CD4-positive, alpha-beta T cell treated with Interleukin-21 for 1 hour (primary cell): ENCODE data around the gene USP21.
"Not testable (repeated sequence)": the region's sequence is repeated elsewhere in the genome, so short reads cannot be mapped to it uniquely, and the experiment has no call there.

Experiments used
- DNase-seq: peaks from one replicate; pipeline ENCODE4 v3.0.0-alpha.2; 2020

Gene USP21

GRCh38 chr1:161159087-161159912 lies at the start of gene USP21:
TSS of gene USP21 (plus strand) at chr1:161159500. CDS start at chr1:161160641, 1,141 bp downstream.
- peak; percentile 94 for DNase-seq

DNA sequence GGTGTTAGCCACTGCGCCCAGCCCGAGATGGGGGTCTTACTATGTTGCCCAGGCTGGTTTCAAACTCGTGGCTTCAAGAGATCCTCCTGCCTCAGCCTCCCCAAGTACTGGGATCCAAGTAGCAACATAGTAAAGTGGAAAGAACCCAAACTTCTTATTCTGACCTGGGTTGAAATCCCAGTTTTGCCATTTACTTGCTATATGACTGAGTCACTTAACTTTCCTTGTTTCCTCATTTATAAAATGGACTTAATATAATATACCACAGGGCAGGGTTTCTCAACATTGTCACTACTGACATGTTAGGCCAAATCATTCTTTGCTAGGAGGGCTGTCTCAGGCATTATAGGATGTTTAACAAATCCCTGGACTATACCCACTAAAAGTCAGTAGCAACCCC lies 48.2 kb upstream of the USP21 start:
- DNase-seq = no peak

GRCh38 chr1:161111527-161111926 lies 47.8 kb upstream of the USP21 start:
- no peak for DNase-seq

- DNase-seq = no peak
Observed at GRCh38 chr1:161113915-161114314, 45.4 kb upstream of the USP21 start.

- DNase-seq = no peak
Observed at GRCh38 chr1:161114556-161114955, 44.7 kb upstream of the USP21 start.

GRCh38 chr1:161115132-161115711 lies 44.1 kb upstream of the USP21 start:
- no peak for DNase-seq

- not testable (repeated sequence) for DNase-seq
Observed at GRCh38 chr1:161115961-161116360, 43.3 kb upstream of the USP21 start.

GRCh38 chr1:161117759-161118581 lies 41.3 kb upstream of the USP21 start, which contains the start of the genes NIT1 and PFDN2:
TSS of gene NIT1 (plus strand) at chr1:161118105. CDS start at chr1:161118177, 72 bp downstream.
TSS of gene PFDN2 (minus strand) at chr1:161118037. CDS start at chr1:161118026, 11 bp downstream.
- peak; percentile 86 for DNase-seq

GRCh38 chr1:161119092-161119903 lies 40.0 kb upstream of the USP21 start:
- peak; percentile 84 for DNase-seq

DNA sequence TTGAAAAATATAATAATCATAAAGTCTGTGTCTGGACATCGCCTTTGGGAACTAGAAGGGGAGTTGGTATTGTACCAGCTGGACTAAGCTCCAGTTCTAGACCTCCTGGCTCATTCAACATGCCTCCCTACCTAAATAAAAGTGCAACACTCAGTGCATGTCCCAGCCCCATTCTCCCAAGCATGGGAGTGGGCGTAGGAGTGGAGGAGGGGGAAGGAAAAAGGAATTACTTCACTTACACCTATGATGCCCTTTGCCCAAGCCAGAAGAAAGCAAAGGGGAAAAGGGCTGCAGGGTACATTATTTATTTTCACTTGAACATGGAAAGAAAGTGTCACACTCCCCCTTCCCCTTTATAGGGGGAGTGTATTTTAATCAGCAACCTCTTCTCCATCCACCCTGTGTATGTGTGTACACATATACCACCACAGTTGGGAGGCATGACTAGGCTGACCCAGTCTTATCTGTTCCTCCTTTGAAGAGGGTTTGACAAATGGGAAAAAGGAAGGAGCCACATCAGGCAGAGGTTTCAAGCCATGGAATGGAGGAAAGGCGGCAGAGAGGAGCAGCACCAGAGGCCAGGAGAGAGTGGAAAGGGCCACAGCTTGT lies 38.2 kb upstream of the USP21 start:
- DNase-seq = no peak

DNA sequence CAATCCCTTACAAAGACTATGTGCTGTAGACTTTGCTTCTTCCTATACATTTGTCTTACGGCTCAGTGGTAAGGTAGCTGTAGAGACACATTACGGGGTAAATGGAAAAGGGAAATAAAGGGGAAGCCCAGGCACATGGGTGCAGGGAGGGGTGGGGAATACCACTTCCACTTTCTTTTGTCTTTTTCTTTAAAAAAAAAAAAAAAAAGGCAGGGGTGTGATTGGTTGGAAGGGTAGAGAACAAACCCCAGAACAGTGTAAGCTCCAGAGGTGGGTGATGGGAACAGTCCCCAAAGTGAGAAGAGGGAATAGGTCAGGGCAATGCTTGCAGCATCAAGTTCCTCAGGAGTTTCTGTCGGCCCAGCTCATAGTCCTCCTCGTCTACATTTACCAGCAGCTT lies 37.5 kb upstream of the USP21 start:
- DNase-seq = no peak

DNA sequence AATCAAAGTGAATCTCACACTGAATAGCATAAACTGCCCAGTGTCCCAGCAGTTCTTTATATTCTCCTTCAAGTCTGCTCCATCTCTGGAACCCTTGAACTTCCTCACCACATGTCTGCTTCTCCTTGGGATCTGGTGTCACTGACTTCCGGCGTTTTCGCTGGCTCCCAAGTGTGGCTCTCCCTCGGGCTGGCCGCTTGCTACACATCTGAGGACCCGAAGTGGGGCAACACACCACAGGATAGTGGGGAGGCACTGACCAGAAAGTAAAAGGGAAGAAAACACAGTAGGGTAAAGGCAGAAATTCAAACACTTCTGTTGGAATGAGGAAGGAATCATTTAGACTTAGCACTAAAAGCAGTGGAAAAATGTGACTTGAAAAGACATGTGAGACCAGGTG lies 36.3 kb upstream of the USP21 start:
- DNase-seq = no peak

DNA sequence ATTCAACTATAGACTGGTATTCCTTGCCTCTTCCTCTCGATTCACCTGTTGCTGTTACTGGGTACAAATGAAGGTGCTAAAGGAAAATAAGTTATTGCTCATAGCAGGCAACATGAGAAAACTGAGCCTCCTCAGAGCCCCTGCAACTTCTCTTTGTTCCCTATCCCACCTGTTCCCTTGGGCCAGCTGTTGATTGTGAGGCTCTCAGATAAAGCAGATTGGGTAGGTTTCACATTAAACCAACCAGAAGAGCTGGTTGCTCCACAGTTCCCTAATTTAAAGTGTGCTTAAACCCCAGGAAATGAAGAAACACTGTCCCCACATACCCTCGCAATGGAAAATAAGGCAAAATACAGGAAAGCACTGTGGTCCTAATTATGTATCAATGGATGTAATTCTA lies 31.7 kb upstream of the USP21 start:
- DNase-seq = no peak

- no peak for DNase-seq
Observed at GRCh38 chr1:161128591-161129420, 30.5 kb upstream of the USP21 start.

DNA sequence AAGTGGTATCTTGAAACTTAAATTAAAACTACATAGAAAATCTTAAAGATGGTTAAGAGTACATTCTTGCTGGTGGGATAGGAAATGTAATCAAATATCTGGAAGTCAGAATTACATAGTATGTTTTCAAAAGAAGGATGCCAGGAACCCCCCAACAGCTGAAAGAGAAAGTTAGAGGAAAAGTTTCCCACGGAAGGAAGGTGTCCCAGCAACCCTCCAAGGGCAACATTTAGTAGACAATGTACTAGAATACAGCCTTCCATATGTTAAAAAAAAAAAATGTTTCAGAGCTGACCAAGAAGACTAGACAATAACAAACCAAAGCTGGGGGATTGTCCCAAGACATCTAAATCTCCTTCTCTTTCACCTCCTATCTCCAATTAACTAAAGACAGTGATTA lies 29.0 kb upstream of the USP21 start:
- DNase-seq = no peak

- DNase-seq = peak; percentile 31
Observed at GRCh38 chr1:161131523-161132409, 27.5 kb upstream of the USP21 start.

- DNase-seq = peak; percentile 97
Observed at GRCh38 chr1:161132410-161133219, 26.7 kb upstream of the USP21 start, which contains the start of gene DEDD. TSS of gene DEDD (minus strand) at chr1:161132667. CDS start at chr1:161124462, 8,205 bp downstream.

DNA sequence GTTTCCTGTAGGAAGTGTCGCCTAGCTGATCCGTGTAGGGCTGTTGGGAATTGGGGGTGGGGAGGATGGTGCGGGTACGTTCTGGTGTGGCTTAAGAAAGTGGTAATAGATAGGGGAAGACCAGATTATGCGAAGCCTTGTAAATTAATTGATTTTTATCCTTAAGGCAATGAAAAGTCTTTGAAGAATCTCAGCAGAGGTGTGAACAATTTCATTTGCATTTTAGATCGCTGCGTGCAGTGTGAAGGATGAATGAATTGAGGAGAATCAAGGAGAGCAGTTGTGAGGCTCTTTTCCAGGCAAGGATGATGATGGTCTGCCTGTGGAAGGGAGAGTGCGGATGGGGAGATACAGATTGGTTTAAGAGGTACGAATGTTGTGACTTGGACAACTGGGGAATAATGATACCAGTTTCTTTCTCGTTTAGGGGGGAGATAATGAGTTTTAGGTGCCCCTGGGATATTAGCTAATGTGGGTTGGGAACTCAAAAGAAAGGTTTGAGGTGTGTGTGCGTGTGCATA lies 26.0 kb upstream of the USP21 start:
- DNase-seq = no peak

- no peak for DNase-seq
Observed at GRCh38 chr1:161137881-161138280, 21.4 kb upstream of the USP21 start.
